HG02943 (cell line): ENCODE results near the gene TAS2R8.
"Not testable (repeated sequence)": the region's sequence is repeated elsewhere in the genome, so short reads cannot be mapped to it uniquely, and the experiment has no call there.

Experiments used
- ATAC-seq: cut with Tn5 transposase; IDR thresholded peaks from one replicate; pipeline ENCODE4 v1.9.1; 2021; ENCODE audit warnings: mild to moderate bottlenecking, low read depth, moderate library complexity; ENCODE audit not compliant: unreplicated experiment

The TAS2R8 gene

GRCh38 chr12:10807186-10807585, at the start of gene TAS2R8:
TSS of gene TAS2R8 (minus strand) at chr12:10807286. CDS start at chr12:10806980, 306 bp downstream.
- no peak for ATAC-seq

- no peak for ATAC-seq
These were observed 48.7 kb upstream of the TAS2R8 start for GRCh38 chr12:10855807-10856206.

- no peak for ATAC-seq
These were observed 46.7 kb upstream of the TAS2R8 start for GRCh38 chr12:10853776-10854175.

GRCh38 chr12:10851243-10851858, 44.3 kb upstream of the TAS2R8 start:
- ATAC-seq: no peak

GRCh38 chr12:10849425-10849878, 42.4 kb upstream of the TAS2R8 start, which contains the start of gene PRR4:
TSS of gene PRR4 (minus strand) at chr12:10849475. CDS start at chr12:10849437, 38 bp downstream.
- no peak for ATAC-seq

GRCh38 chr12:10847744-10848143, 40.7 kb upstream of the TAS2R8 start:
- no peak for ATAC-seq

- ATAC-seq: no peak
These were observed 35.8 kb upstream of the TAS2R8 start for GRCh38 chr12:10842862-10843261.

GRCh38 chr12:10838461-10838860, 31.4 kb upstream of the TAS2R8 start:
- no peak for ATAC-seq

- ATAC-seq: no peak
These were observed 22.9 kb upstream of the TAS2R8 start for GRCh38 chr12:10829994-10830393.

GRCh38 chr12:10826258-10826657, 19.2 kb upstream of the TAS2R8 start, which contains the start of gene TAS2R10:
TSS of gene TAS2R10 (minus strand) at chr12:10826358. CDS start at chr12:10826269, 89 bp downstream.
- ATAC-seq: no peak

GRCh38 chr12:10824957-10825356, 17.9 kb upstream of the TAS2R8 start:
- no peak for ATAC-seq

GRCh38 chr12:10811883-10812536, 4.9 kb upstream of the TAS2R8 start:
- ATAC-seq: no peak

GRCh38 chr12:10810068-10810467, 3.0 kb upstream of the TAS2R8 start, which contains the start of gene TAS2R9:
TSS of gene TAS2R9 (minus strand) at chr12:10810168. CDS start at chr12:10810075, 93 bp downstream.
- no peak for ATAC-seq

- no peak for ATAC-seq
These were observed 4.5 kb downstream of the TAS2R8 start, which contains the start of gene TAS2R7 for GRCh38 chr12:10802587-10802986. TSS of gene TAS2R7 (minus strand) at chr12:10802627. CDS start at chr12:10802570, 57 bp downstream.

- ATAC-seq: no peak
These were observed 5.3 kb downstream of the TAS2R8 start for GRCh38 chr12:10801741-10802140.

- ATAC-seq: no peak
These were observed 12.9 kb downstream of the TAS2R8 start for GRCh38 chr12:10794222-10794621.

GRCh38 chr12:10791769-10792168, 15.3 kb downstream of the TAS2R8 start:
- not testable (repeated sequence) for ATAC-seq

- no peak for ATAC-seq
These were observed 23.8 kb downstream of the TAS2R8 start for GRCh38 chr12:10783252-10783651.

GRCh38 chr12:10779103-10779502, 28.0 kb downstream of the TAS2R8 start:
- no peak for ATAC-seq

- ATAC-seq: no peak
These were observed 35.9 kb downstream of the TAS2R8 start for GRCh38 chr12:10771132-10771733.

GRCh38 chr12:10759657-10760056, 47.4 kb downstream of the TAS2R8 start:
- no peak for ATAC-seq
